Hematopoietic multipotent progenitor cell treated with erythropoietin and hydrocortisone succinate and interleukin-3 and kit ligand, for 15 days (in vitro differentiated cells): ENCODE results near the gene PICK1.

Experiments used
- DNase-seq: peaks from one replicate; pipeline ENCODE4 v3.0.0-alpha.2; 2015; ENCODE audit warnings: low spot score

PICK1 gene

GRCh38 chr22:38056969-38057891, at the start of gene PICK1:
PICK1 (plus strand) TSS chr22:38057404; CDS start chr22:38057810, 406 bp downstream.
- DNase-seq = peak; percentile 66

DNA sequence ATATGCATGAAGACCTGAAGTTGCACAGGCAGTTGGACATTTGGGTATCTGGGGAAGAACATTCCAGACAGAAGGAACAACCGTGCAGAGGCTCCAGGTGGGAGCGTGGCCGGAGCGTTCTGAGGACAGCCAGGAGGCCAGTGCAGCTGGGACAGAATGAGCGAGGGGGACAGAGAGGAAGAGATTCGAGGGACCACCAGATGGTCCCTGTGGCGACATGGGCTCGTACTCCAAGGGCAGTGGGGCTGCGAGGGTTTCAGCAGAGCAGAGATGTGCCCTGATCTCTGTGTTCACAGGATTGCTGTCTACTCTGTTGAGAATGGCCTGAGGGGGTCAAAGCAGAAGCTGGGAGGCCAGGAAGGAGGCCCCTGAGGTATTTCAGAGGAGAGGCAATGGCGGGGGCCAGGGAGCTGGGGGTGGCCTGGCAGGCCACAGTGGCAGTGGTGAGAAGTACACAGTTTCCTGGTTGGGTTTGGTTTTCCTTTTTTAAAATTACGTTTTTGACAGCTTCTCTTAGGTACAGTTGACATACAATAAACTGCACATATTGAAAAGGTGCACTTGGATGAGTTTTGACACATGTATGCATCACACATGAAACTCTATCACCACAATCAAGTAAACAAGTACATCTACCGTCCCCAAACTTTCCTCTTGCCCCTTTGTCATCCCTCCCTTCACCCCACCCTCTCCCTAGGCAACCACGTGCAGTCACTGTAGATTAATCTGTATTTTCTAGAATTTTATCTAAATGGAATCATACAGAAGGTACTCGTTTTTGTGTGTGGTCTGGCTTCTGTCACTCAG, 48.0 kb upstream of the PICK1 start:
- DNase-seq = no peak

DNA sequence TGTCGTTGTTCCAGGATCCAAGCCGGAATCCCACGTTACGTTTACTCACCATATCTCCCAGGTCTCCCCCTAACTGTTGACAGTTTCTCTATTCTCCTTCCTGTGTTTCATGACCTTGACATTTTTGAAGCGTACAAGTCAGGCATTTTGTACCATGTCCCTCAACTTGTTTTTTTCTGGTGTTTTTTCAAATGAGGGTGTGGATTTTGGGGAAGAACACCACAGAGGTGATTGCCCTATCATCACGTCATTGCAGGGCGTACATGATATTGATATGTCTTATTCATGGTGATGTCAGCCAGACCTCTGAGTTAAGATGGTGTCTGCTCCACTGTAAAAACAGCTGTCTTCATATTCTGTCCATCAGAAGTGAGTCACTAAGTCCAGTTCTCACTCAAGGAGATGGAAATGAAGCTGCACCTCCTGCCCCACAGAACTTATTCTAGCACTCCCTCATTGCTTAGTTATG, 44.6 kb upstream of the PICK1 start:
- peak; percentile 5 for DNase-seq

DNA sequence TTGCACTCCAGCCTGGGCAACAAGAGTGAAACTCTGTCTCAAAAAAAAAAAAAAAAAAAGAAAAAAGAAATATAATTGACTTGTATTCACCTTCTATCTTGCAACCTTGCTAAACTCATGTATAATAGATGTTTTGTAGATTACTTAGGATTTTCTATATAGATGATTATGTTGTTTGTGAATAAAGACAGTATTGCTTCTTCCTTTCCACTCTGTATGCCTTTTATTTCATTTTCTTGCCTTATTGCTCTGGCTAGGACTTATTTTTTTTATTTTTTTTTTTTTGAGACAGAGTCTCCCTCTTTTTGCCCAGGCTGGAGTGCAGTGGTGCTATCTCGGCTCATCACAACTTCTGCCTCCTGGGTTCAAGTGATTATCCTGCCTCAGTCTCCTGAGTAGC, 43.1 kb upstream of the PICK1 start:
- no peak for DNase-seq

- DNase-seq = no peak
Measured at GRCh38 chr22:38016182-38017151, 40.7 kb upstream of the PICK1 start.

DNA sequence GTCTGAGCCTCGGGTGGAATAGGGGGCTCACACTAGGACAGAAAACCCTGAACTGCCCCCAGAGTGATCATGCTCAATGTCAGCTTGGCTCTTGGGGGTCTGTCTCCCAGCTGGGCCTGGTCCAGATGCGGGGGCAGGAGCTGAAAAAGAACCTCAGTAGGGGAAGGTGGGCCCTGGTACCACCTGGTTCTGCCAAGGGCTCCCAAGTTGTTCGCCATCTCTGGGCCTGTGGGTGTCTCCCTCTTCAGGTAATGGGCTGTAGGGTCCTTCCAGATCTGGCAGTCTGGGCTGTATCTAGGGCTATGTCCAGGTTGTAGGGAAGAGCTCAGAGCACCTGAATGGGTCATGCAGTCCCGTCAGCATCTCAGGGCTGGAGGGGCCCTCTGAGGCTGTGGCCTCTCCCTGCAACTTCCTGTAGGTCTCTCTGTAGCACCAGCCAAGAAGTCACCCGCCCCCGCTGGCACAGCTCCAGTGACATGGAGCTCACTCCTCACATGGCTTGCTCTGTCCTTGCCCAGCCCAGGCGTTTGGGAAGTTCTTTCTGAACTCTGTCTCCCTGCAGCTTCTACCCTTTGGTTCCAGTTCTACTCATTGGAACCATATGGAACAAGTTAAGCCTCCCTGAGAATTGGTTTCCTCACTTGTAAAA, 39.8 kb upstream of the PICK1 start:
- DNase-seq = peak; percentile 21

DNA sequence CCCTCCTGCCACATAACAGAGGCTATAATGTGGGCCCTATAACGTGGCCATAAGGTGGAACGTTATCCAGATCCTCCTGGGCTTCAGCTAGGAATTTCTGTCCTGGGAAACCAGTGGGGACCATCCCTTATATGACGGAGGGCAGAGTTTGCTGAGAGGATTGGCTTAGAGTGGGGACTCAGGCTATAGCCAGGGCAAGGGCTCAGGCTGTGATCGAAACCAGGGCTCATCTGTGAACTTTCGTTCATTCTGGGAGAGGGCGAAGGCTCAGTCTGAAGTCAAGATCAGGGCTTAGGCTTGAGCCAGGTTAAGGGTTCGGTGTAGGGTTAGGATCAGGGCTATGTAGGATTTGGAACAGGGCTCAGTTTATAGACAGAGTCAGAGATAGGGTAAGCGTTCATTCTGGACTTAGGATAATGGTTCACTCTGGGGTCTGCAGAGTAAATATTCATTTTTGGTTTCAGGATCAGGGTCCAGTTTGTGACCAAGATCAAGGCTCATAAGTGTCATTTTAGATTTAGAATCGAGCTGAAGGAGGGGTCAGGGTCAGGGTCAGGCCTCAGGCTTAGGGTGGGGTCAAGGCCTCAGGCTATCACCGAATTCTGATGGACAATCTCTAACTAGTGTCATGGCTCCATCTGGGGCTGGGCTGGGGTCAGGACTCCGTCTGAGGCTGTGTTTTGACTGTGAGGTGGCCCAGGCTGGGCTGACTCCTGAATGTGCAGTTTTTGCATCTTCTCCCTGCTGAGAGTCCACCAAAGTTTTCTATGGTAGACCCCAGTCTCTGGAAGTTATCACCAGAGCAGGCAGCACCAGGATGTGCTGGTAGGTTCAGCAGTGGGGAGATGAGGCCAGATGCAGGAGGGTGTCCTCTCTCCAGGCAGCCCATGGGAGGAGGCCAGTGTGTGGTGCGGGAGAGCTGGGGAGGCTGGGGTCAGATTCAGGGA, 39.0 kb upstream of the PICK1 start:
- DNase-seq = no peak

DNA sequence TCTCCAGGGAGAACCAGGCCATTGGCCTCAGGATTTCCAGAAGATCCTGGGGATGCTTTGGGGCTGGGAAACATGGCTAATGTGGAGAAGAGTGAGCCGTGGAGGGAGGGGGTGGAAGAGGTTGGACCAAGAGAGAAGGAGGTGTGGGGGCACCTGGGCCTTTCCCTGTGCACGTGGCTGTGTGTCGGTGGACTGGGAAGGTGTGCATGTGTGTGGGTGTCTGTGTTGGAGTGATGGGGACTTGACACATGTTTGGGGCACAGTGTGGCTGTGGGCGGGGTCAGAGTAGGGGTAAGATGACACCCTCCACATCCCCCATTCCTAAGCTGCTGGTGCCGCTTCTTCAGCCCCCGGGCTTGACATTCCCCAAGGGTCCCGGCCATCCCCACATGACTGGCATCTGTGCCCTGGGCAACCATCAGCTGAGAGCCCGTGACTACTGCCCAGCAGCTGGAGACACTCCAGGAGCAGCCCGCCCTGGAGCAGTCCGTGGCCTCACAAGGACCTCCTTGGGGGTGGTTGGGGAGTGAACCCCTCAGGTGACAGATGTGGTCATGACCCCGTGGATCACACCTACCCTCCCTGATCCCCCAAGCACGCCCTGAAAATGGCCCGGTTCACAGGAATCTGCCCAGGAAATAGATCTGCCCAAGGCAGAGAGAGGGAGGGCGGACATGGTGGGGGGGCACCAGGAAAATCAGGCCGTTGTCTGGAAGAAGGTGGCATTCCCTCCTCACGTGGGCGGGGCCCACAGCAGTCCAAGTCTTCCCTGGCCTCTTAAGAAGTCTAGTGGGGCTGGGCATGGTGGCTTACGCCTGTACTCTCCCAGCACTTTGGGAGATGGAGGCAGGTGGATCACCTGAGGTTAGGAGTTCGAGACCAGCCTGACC, 38.0 kb upstream of the PICK1 start:
- no peak for DNase-seq

DNA sequence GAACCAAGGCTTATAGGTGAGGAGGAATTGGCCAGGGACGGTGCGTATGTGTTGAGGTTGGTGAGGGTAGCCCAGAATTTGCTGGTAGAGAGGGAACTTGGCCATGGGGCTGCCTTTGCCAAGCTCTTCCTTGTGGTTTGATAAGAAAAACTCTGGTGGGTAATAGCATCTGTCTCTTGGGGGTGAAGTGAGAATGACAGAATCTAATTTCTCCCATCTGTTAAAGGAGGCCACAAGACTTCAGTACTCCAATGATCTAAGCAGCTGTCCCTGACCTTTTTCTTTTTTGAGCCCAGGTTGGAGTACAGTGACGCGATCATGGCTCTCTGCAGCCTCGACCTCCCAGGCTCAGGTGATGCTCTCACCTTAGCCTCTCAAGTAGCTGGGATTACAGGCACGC, 36.0 kb upstream of the PICK1 start:
- DNase-seq = no peak

GRCh38 chr22:38023045-38023444, 34.2 kb upstream of the PICK1 start:
- no peak for DNase-seq

GRCh38 chr22:38025514-38025913, 31.7 kb upstream of the PICK1 start:
- no peak for DNase-seq

DNA sequence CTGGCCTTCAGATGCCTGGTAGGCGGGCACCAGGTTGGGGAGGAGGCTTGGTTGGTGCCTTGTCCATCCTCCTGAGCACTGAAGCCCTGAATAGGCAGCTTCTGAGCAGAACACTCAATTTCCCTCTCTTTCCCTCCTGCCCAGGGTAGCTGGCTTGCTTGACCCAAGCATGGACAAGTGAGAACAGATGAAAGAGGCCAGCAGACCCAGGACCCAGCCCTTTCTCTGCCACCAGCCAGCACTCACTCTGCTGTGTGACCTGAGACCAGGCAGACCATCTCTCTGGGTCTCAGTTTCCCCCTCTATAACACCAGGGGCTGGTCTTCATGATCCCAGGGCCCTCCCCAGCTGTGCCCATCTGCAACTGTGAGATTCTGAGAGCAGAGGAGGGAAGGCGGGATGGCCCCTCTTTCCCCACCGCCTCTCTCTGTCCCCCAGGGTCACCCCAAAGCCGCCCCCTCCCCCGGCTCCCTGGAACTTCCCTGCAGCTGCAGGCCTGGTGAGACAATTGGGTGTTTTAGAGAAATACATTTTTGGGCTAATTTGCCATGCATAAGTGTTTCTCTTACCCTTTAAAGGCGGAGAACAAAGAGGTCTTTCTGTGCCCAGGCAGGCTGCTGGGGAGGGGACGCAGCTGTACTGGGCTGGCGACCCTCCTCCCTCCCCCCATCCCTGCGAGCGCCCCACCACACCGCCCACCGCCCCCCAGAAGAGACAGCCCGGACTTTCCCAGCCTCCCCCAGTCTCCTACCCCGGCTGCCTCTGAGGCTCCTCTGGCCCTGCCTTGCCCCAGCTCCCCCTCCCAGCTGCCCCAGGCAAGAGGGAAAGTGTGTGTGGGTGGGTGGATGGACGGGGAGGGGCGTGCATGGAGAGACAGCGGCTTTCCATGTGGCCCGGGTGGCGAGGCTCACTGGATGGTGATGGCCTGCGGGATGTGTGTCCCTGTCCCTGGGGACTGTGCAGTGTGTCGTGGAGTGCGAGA, 30.8 kb upstream of the PICK1 start:
- no peak for DNase-seq

DNA sequence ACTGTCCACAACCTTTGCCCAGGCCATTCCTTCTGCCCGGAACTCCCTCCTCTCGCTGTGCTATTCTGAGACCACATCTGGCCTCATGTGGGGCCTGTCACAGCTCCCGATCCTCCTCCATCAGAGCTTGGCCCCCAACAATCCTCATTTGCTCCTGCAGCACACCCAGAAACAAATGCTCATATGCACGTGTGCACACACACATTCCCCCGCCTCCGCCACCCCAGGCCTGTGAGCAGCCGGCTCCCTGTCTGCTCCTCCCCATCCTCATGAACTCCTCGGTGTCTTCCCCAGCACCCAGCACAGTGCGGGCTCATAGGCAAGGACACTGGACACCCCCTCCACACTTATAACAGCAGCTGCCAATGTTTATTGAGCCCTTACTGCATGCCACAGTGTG, 29.7 kb upstream of the PICK1 start:
- no peak for DNase-seq

- no peak for DNase-seq
Measured at GRCh38 chr22:38028344-38029130, 28.7 kb upstream of the PICK1 start.

DNA sequence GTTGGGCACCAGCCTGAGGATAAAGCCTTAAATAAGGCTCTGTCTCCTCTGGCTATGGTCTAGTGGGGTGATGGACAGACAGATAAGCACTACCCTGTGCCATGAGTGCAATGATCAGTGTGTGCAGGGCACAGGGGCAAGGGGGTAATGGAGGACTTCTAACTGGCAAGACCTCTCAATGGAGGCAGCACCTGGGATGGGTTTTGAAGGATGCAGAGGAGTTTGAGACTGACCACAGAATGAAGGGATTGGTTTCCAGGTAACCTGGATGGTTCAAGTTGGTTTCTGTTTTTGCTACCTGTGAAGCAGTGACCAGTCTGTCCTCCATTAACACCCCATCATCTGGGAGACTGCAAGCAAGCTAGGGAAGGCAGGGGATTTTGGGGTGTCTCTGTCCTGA, 27.8 kb upstream of the PICK1 start:
- DNase-seq = no peak

GRCh38 chr22:38029901-38030300, 27.3 kb upstream of the PICK1 start:
- DNase-seq = no peak
